B cell (primary cell): ENCODE measurements around the gene EPHA5.

Experiments used
- CTCF ChIP-seq: fragments of 200-600 bp; IDR thresholded peaks from one replicate; pipeline ENCODE4 v1.8.0; 2022; ENCODE audit warnings: antibody characterized with exemption, mild to moderate bottlenecking
- EZH2 ChIP-seq: IDR thresholded peaks from 2 replicates; pipeline ENCODE4 v1.6.1; 2012; ENCODE audit warnings: borderline replicate concordance, low read depth, mild to moderate bottlenecking, moderate library complexity, low read length; ENCODE audit not compliant: insufficient read depth, poor library complexity, severe bottlenecking

GRCh38 chr4:65337371-65337770 lies 332.9 kb downstream of the EPHA5 start:
- TF ChIP-seq CTCF (no peak), EZH2 (no peak)
